Keratinocyte (primary cell): Measurements from ENCODE around the gene CLTC. TPM values are rescaled to one million over a fixed set of nuclear protein-coding genes. Genes with fewer than 3 reads are reported as not detected.

Source experiments
- DNase-seq: peaks from one replicate; pipeline ENCODE4 v3.0.0-alpha.2; 2011; ENCODE audit warnings: low read depth, missing footprints, low spot score
- FAIRE-seq: peaks from 2 replicates; lab custom pipeline; 2011; peaks lifted over from hg19 to GRCh38; lab: Jason Lieb, UNC
- H2AFZ ChIP-seq: 2 replicates; pipeline ENCODE4 v1.6.0; 2012; ENCODE audit warnings: low read length, control low read depth, inconsistent platforms; ENCODE audit not compliant: control insufficient read depth
- H3K27ac ChIP-seq: 2 replicates; pipeline ENCODE4 v1.5.1; 2011; ENCODE audit warnings: low read length; ENCODE audit not compliant: control insufficient read depth, insufficient read depth
- H3K27me3 ChIP-seq: 3 replicates; pipeline ENCODE4 v1.6.0; 2011; ENCODE audit warnings: low read length; ENCODE audit not compliant: control insufficient read depth, insufficient read depth; ENCODE audit errors: extremely low read depth
- H3K36me3 ChIP-seq, 2 experiments: 2 replicates in 1 of 2; 3 replicates in 1 of 2; pipeline ENCODE4 v1.5.1; 2011; ENCODE audit warnings: low read length in 2 of 2, mild to moderate bottlenecking in 1 of 2; ENCODE audit not compliant: control insufficient read depth in 2 of 2, insufficient read depth in 2 of 2; ENCODE audit errors: extremely low read depth in 1 of 2
- H3K4me1 ChIP-seq: 3 replicates; pipeline ENCODE4 v1.5.1; 2011; ENCODE audit warnings: low read length; ENCODE audit not compliant: control insufficient read depth, insufficient read depth; ENCODE audit errors: extremely low read depth
- H3K4me2 ChIP-seq: 3 replicates; pipeline ENCODE4 v1.6.0; 2011; ENCODE audit warnings: low read depth, low read length; ENCODE audit not compliant: control insufficient read depth, insufficient read depth; ENCODE audit errors: extremely low read depth
- H3K4me3 ChIP-seq, 3 experiments: fragments of 200-600 bp in 1 of 3; sonication (generic) in 1 of 3; 2 replicates in 2 of 3; 3 replicates in 1 of 3; pipeline ENCODE4 v1.5.1; 2011 to 2016; ENCODE audit warnings: low read length in 3 of 3, mild to moderate bottlenecking in 3 of 3, control low read depth in 2 of 3, inconsistent platforms in 1 of 3, low read depth in 1 of 3, mixed read lengths in 1 of 3, mixed run types in 1 of 3, moderate library complexity in 1 of 3; ENCODE audit not compliant: control insufficient read depth in 2 of 3, insufficient read depth in 2 of 3; ENCODE audit errors: extremely low read depth in 1 of 3
- H3K79me2 ChIP-seq: 2 replicates; pipeline ENCODE4 v1.6.0; 2012; ENCODE audit warnings: low read length; ENCODE audit not compliant: control insufficient read depth, insufficient read depth
- H3K9ac ChIP-seq: 3 replicates; pipeline ENCODE4 v1.6.0; 2011; ENCODE audit warnings: low read length; ENCODE audit not compliant: control insufficient read depth, insufficient read depth; ENCODE audit errors: extremely low read depth
- H3K9me1 ChIP-seq: 3 replicates; pipeline ENCODE4 v1.6.0; 2011; ENCODE audit warnings: low read length; ENCODE audit not compliant: control insufficient read depth, insufficient read depth; ENCODE audit errors: extremely low read depth
- H3K9me3 ChIP-seq: 2 replicates; pipeline ENCODE4 v1.5.1; 2012; ENCODE audit warnings: low read depth, low read length; ENCODE audit not compliant: control insufficient read depth
- H4K20me1 ChIP-seq: 3 replicates; pipeline ENCODE4 v1.6.0; 2011; ENCODE audit warnings: low read length; ENCODE audit not compliant: control insufficient read depth, insufficient read depth; ENCODE audit errors: extremely low read depth
- CTCF ChIP-seq, 3 experiments: IDR thresholded peaks in 1 of 3; conservative IDR thresholded peaks in 1 of 3; optimal IDR thresholded peaks in 1 of 3; 2 replicates in 2 of 3; 3 replicates in 1 of 3; pipeline versions ENCODE3 to v1.5.1; 2011; ENCODE audit warnings: low read length in 3 of 3, mild to moderate bottlenecking in 3 of 3, moderate library complexity in 2 of 3, control low read depth in 1 of 3, inconsistent platforms in 1 of 3; ENCODE audit not compliant: insufficient read depth in 2 of 3; ENCODE audit errors: extremely low read depth in 1 of 3
- EZH2 ChIP-seq: IDR thresholded peaks from one replicate; pipeline ENCODE4 v1.6.1; 2012; ENCODE audit warnings: inconsistent platforms, mild to moderate bottlenecking, low read length, moderate library complexity
- dilution Hi-C: fragments of 300-500 bp; cut with MboI; formaldehyde crosslinking; loops from one replicate; pipeline ENCODE4 v1.7.0; 2020; ENCODE audit warnings: low sequenced_read_pairs; ENCODE audit not compliant: extremely low pct_ligation_motif_present
- polyA plus RNA-seq, 5 experiments: library from polyadenylated mRNA; depleted of rRNA in 3 of 5; stranded (reverse) in 3 of 5; stranded (forward) in 1 of 5; unstranded in 1 of 5; fragments of >200 nt; gene quantifications; 1 replicate in 1 of 5; 2 replicates in 3 of 5; 3 replicates in 1 of 5; pipeline versions ENCODE4 v1.2.1 to v1.2.3, GENCODE V29; 2011 to 2012; ENCODE audit warnings: missing spikeins in 2 of 5, low read depth in 1 of 5, low replicate concordance in 1 of 5

Gene CLTC
- polyA plus RNA-seq, 1 donor (not counting 4 experiments of a cell fraction or from before 2014, with no cell fraction given), result 209 TPM

GRCh38 chr17:59611503-59611902, 8.2 kb upstream of the CLTC start:
- Histone ChIP-seq H3K79me2 (no peaks in the 10 kb centered on the region), H3K9me1 (no peaks in the 10 kb centered on the region), H3K4me2 (no peak overlapping the region), H3K27me3 (no peaks in the 10 kb centered on the region), H3K4me3 (no peak overlapping the region), H2AFZ (no peak overlapping the region), H3K9me3 (no peaks in the 10 kb centered on the region), H3K9ac (no peak overlapping the region), H4K20me1 (no peaks in the 10 kb centered on the region), H3K36me3 (peaks cover 5 to 7% of the 10 kb centered on the region in 2 experiments), H3K27ac (no peak overlapping the region), H3K4me1 (no peaks in the 10 kb centered on the region)
- TF ChIP-seq CTCF (optimal IDR thresholded peaks at IDR 0.05 in 1 of 3, IDR thresholded peaks at IDR 0.05 in 1 of 3, conservative IDR thresholded peaks at IDR 0.05 in 1 of 3; ENCODE audit: extremely low read depth in 1 of 3, insufficient read depth in 2 of 3, low read length in 3 of 3) (no peak), EZH2 (no peak)
- dilution Hi-C loops, result no loop called here
- no peak for FAIRE-seq
- no peak for DNase-seq

- H4K20me1 ChIP-seq, result peaks cover 8% of the 10 kb centered on the region
- no peak overlapping the region for H3K4me3 ChIP-seq
- H3K27me3 ChIP-seq, result no peaks in the 10 kb centered on the region
- dilution Hi-C loops, result no loop called here
- no peak overlapping the region for H3K9ac ChIP-seq
- TF ChIP-seq EZH2 (no peak), CTCF (optimal IDR thresholded peaks at IDR 0.05 in 1 of 3, IDR thresholded peaks at IDR 0.05 in 1 of 3, conservative IDR thresholded peaks at IDR 0.05 in 1 of 3; ENCODE audit: extremely low read depth in 1 of 3, insufficient read depth in 2 of 3, low read length in 3 of 3) (no peak)
- no peak overlapping the region for H2AFZ ChIP-seq
- no peaks in the 10 kb centered on the region for H3K9me3 ChIP-seq
- no peak overlapping the region for H3K27ac ChIP-seq
- FAIRE-seq, result no peak
- H3K9me1 ChIP-seq, result no peaks in the 10 kb centered on the region
- no peak overlapping the region for H3K4me2 ChIP-seq
- DNase-seq, result no peak
- peaks cover 23% of the 10 kb centered on the region for H3K79me2 ChIP-seq
- H3K4me1 ChIP-seq, result peaks cover 10% of the 10 kb centered on the region
- no peaks in the 10 kb centered on the region for H3K36me3 ChIP-seq
Measured at GRCh38 chr17:59616253-59616920, 3.3 kb upstream of the CLTC start.
